Stimulated activated CD8-positive, alpha-beta memory T cell treated with anti-CD3 and anti-CD28 coated beads, Interleukin-15, amount 100 ng/mL, for 48 hours (primary cell): ENCODE measurements around the gene APOLD1.
A peak's percentile ranks its signal among the peaks of the same experiment; 100 is the strongest.
"Not testable (repeated sequence)": the region's sequence is repeated elsewhere in the genome, so short reads cannot be mapped to it uniquely, and the experiment has no call there.

ENCODE experiments used
- DNase-seq, 2 donors: peaks; one replicate each; pipeline ENCODE4 v3.0.0-alpha.2; 2020; ENCODE audit warnings: low read depth in 2 of 2

APOLD1 gene

DNA sequence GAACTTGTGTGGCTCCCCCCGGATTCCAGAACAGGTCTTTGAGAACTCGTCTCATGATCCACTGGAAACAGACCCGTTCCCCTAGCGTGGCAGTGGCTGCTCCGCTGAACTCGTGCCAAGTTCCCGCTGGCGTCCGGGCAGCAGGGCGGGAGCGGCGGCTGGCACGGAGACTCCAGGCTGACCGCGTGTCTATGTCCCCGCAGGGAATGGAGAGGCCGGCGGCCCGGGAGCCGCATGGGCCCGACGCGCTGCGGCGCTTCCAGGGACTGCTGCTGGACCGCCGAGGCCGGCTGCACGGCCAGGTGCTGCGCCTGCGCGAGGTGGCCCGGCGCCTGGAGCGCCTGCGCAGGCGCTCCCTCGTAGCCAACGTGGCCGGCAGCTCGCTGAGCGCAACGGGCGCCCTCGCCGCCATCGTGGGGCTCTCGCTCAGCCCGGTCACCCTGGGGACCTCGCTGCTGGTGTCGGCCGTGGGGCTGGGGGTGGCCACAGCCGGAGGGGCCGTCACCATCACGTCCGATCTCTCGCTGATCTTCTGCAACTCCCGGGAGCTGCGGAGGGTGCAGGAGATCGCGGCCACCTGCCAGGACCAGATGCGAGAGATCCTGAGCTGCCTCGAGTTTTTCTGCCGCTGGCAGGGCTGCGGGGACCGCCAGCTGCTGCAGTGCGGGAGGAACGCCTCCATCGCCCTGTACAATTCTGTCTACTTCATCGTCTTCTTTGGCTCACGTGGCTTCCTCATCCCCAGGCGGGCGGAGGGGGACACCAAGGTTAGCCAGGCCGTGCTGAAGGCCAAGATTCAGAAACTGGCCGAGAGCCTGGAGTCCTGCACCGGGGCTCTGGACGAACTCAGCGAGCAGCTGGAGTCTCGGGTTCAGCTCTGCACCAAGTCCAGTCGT is 1.5 kb downstream of the APOLD1 start:
- DNase-seq: peak; percentile 65 to 73

DNA sequence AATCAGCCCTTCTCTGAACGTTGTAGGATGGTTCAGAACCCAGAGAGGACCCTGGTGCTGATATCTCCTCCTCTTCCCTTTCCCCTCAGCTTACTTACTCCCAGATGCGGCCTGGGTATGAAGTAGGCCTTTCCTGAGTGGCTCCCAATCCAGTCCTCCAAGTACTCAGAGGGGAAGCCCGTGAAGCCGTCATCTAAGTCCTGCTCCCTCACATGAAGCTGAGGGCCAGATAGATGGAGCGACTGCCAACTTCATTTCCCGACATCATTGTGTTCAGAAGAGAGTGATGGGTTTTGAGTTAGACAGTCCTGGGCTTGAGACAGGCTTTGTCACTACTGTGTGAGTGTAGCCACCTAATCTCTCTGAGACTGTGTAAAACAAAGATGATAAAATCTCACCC is 2.7 kb downstream of the APOLD1 start:
- no peak for DNase-seq

DNA sequence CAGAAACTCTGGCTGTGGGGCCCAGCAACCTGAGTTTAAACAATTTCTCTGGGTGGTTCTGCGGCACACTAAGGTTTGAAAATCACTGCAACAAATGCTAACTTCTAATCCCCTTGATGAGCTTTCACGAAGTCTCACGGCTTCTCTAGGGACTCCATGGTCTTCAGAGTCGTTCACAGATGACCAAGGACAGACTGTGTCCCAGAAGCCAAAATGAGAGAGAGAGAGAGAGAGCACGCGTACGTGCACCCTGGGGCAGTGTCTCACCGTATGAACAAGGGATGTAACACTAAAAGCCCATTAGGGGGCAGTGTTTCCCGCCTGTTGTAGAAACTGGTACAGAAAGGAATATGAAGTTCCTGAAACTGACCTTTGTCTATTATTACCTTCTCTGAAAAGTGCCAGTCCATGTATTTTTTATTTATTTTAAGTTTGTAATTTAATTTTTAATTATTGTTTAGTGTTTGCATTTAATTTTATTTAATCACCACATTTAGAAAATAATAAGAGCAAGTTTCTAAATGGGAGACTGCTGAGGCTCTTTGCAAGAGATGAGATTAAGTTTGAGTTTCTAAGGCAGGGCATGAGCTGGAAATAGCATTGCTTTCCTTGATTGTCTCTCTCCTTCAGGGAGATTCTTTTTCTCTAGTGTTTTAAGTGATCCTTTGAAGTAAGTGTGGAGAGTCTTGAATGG is 3.4 kb downstream of the APOLD1 start:
- DNase-seq: peak; percentile 27 to 29

DNA sequence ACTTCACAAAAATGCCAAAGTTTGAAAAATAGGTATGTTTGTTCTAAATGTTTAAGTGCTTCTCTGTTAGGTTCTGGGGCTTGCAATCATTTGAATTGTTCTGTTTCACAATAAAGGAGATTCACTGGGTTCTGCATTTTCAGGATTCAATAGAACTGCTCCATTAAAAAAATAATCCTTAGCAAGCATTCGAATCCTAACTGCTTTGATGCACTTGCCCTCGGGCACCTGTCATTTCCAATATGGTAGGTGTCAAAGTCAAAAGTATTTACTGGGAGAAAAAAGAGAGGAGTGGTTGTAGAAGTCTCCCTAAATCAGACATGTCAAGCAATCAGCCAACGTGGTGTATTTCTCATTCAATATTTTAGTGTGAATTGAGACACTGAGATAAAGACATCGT is 5.5 kb downstream of the APOLD1 start:
- no peak for DNase-seq

DNA sequence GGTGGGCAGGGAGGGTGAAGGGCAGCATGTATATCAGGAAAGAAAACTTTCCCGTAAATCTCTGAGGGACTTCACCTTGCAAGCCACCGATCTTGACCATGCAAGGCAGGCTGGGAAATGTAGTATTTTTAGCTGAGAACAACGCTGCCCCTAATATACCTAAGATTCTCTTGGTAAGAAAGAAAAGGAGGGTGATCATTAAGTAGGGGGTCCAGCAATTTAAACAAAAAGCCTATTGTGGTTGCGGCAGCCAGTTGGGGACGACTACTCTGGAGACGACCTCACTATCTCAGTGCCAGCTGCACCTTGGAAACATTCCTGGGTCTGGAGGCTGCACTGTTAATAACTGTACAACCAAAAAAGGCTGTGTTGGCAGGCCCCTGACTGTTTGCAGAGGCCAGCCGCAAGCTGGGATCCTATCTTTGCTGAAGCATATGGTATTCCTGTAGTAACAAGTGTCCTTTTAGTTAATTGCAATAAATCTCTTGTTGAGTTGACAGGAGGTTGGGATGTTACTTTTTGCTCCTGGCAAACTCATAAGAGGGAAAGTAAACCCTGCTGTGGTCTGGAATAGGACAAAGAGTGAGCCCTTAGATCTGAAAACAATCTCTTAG is 6.4 kb downstream of the APOLD1 start:
- DNase-seq: no peak

DNA sequence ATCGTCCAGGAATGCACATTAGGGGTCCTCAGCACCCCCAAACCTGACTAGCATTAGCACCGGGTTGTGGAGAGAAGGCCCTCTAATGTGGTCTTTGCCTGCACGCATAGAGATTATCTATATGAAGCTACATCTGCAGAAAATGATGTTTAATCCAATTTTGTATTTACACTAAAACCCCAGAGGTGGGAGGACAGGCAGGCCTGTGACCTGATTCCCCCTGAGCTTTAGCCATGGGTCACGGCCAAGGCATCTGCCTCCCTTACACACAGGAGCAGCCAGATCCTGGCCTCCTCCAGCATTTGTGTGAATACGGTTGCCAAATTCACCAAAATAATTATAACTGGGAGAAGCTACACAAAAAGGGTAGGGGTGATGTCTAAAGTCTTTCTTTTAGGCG is 7.0 kb downstream of the APOLD1 start:
- DNase-seq: no peak

DNA sequence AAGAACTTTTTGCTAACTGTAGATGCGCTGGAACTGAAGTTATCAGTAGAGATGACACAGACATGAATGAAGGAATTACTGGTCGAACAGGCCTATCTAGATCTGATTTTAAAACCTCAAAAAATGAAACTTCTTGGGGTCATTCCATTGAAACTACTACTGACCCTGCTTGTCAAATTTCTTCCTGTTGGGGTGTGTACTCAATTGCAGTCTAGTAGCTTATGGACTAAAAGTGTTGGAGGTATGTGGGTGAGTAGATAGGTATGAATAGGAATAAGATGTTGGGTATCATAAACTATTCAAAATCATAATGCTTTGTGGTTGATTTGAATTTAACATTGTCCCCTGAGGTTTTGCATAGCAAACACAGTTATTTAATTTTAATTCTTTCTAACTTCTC is 9.2 kb downstream of the APOLD1 start:
- no peak for DNase-seq

DNA sequence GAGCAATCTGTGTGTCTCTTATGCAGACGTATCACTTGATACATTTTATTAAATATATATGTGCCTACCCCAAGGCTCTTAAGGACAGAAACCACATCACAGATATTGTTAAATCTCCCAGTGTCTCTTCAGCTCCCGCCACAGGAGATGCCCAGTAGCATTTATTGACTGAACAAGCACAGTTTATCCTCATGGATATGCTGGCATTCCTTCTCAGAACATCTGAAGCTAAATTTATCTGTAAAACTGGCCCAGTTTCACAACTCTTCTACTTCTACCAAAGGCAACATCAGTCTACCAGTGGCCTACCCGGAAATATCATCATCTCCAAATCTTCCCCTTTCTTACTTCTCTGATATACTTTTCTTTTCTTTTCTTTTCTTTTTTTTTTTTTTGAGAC is 10.7 kb downstream of the APOLD1 start:
- no peak for DNase-seq

DNA sequence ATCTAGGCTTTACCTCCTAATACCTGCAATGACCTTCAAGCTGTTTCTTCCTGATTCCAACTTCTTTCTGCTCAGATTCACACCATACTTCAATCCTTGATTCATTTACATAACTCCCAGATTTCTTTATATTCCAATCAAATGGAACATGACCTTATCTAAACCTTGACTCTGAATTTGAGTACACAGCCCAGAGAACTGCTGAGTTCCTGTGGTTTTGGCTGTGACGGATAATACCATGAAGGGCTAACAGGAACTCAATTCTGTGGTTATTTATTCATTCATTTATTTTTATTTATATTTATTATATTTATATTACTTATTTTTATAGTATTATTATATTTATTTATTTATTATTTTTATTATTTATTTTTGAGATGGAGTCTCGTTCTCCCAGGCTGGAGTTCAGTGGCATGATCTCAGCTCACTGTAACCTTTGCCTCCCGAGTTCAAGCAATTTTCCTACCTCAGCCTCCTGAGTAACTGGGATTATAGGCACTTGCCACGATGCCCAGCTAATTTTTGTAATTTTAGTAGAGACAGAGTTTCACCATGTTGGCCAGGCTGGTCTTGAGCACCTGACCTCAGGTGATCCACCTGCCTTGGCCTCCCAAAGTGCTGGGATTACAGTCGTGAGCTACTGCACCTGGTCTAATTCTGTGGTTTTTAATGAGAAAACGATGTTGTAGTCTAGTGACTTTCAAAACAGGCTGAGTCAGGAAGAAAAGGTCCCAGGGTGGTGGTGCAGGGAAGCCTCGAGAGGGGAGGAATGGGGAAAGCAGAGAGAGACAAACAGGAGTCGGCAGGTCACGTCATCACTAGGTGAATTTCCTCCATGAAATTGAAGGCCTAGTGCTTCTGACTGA is 11.7 kb downstream of the APOLD1 start:
- no peak for DNase-seq

DNA sequence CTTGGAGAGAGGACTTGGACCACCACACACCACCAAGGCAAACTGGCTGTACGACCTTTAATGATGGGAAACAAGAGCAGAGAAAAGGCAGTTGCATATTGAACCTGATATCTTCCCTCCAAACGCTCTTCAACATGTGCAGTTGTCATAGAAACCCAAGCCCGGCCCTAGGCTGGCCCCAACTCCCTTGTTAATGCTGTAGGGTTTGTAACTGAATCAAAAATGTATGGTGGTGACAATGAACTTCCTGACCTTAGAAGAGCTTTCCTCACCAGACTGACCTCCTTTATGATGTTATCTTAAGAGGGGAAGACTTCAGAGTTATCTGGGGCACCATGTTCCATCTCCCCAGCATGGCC is 12.3 kb downstream of the APOLD1 start:
- no peak for DNase-seq

DNA sequence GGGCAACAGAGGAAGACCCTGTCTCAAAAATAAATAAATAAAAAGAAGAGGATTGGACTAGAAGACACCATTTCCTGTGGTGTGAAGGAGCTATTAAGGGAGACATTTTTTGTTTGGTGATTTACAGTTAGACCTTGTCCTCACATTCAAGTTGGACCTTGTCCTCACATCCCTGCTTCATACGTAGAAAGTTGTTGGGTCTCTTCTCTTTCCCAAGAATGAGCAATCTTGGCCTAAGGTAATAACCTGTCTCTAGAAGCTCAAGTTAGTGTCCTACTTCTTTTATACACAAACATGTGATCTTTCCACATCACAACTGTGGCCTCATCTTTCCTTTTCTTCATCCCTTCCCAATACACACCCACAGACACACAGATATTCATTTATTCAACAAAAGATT is 13.0 kb downstream of the APOLD1 start:
- no peak for DNase-seq

DNA sequence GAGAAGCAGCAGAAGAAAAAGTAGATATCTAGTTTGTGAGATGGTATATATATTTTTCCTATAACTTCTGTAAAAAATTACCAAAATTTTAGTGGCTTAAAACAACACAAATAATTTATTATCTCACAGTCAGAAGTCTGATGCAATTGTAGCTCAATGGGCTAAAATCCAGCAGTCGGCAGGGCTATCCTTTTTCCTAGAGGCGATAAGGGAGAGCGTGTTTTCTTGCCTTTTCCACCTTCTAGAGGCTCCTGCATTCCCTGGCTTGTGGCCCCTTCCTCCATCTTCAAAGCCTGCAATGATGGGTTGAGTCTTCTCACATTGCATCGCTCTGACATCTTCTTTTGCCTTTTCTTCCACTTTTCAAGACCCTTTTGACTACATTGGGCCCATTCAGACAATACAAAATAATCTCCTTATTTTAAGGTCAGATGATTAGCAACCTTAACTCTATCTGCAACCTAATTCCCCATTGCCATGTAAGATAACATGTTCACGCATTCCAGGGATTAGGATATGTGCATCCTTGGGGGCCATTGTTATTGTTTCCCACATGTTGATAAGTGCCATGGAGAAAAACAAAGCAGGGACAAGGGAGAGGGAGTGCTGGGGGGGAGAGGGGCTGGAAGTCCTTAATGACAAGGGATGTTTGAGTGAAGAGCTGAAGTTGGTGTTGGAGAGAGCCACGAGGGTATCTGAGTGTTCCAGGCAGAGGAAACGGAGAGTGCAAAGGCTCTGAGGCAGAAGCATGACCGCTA is 13.9 kb downstream of the APOLD1 start:
- DNase-seq: no peak

DNA sequence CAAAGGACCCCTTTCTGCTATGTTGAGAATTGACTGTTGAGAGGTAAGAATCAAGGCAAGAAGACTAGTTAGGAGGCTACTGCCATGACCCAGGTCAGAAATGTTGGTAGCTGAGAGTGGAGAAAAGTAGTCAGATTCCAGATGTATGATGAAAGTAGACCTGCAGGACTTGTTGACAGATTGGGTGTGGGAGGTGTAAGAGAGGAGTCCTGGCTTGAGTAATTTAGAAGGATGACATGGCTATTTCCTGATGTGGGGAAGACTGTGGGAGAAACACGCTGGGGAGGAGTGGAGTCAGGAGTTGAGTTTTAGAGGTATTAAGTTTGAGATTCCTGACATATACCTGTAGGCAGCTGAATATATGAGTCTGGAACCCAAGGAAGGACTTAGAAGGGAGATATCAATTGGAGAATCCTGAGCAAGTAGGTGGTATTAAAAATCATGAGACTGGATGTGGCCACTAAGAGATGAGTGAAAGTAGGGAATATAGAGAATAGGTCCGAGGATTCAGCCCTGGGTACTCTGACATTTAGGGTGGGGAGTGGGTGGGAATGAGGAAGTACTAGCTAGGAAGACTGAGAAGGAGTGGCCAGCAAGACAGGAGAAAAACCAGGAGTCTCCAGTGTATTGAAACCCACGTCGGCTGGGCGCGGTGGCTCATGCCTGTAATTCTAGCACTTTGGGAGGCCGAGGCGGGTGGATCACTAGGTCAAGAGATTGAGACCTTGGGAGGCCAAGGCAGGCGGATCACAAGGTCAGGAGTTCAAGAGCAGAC is 15.1 kb downstream of the APOLD1 start:
- DNase-seq: no peak

DNA sequence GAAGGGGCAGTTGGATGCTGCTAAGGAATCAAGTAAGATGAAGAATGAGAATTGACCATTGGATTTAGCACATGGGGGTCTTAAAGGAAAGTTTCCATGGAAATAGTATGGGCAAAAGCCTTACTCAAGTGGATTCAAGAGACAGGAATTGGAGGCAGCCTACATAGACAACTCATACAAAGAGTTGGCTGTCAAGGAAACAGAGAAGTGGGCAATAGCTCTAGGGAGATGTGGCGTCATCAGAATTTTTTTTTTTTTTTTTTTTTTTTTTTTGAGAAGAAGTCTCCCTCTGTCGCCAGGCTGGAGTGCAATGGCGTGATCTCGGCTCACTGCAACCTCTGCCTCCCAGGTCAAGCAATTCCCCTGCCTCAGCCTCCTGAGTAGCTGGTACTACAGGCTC is 16.2 kb downstream of the APOLD1 start:
- not testable (repeated sequence) for DNase-seq

DNA sequence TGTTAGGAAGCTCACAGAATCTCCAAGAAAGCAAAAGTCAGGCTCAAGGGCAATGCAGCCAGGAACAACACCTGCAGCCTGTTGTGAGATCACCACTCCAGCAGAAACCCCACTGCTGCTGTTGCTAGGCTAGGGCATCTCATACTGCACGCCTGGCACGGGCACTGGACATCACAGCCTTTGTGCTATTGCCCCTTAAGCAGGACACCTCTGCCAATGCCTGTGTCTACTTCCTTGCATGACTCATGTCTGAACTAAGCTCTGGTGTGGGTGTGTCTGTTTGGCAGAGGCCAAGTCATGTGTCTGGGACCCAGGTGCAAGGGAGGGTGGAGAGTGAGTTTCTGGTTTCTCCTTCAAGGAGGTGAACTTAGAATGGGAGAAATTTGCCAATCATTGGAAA is 17.7 kb downstream of the APOLD1 start:
- DNase-seq: no peak

DNA sequence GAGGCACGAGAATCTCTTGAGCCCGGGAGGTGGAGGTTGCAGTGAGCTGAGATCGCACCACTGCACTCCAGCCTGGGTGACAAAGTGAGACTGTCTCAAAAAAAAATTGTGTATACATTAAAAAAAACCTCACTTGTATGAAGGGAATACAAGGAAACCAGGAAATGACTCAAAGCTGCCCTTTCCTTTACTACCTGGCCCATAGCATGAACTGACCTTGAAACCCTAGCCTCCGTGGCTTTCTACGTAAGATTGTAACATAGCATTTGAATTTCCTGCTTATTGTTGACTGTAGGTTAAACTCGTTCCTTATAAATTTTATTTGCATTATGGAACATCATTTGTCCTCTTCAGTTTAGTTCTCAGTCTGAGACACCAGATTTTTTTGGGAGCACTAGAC is 18.6 kb downstream of the APOLD1 start:
- DNase-seq: no peak

DNA sequence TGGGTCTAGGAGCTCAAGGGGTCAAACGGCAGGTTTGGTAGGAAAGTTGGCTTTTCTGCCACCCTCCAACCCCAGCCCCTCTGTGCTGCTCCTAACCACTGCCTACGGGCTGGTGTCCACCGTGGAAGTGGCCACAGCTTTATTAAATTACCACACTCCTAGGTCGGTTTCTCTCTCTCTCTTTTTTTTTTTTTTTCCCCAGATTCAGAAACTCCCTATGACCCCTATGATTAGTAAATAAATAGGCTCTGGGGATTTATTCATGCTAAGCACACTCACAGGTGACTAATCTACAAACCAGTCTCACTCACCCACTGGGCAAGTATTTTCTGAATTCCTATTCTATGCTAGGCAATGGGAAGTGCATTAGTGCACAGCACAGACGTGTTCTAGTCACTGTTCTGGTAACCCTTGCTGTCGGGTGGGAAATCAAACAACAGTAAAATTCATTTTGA is 19.0 kb downstream of the APOLD1 start:
- DNase-seq: no peak

DNA sequence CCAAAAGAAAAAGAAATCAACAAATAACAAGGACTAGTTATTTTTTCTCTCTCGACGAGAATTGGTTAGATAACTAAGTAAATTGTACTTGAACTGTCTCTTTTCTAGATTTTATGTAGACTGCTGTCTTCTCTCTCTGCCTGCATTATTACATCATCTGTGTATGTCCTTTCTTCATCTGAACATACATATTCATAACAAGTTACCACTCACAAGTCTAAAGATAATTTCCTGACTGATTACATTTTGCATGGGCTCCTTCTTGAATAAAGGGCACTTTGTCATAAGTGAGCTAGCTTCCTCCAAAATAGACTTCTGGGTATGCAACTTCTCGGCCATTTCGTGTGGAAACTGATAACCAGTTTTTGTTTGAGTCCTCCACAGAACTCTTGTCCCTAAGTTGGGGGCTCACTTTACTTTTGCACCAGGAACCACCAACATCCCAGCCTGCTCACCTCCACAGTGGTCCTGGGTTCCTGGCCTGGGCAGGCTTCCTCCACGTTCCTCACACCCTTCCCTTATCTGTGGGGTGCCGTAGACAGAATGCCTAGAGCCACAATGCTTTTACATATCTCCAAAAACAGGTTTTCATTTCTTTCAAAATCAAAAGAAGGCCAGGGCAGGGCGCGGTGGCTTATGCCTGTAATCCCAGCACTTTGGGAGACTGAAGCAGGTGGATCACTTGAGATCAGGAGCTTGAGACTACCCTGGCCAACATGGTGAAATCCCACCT is 21.5 kb downstream of the APOLD1 start:
- DNase-seq: no peak

DNA sequence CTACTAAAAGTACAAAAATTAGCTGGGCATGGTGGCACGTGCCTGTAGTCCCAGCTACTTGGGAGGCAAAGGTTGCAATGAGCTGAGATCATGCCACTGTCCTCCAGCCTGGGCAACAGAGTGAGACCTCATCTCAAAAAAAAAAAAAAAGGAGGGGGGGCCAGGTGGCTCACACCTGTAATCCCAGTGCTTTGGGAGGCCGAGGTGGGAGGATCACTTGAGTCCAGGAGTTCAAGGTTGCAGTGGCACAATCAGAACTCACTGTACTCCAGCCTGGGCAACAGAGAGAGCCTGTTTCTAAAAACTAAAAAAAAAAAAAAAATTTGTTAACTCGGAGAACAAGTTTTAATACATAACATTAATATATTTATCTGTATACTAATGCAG is 22.1 kb downstream of the APOLD1 start:
- DNase-seq: not testable (repeated sequence)
